22Rv1 (cell line): Measurements from ENCODE around the gene C1orf185.

ENCODE experiments used
- ZFX ChIP-seq: fragments of 450-650 bp; IDR thresholded peaks from 2 replicates; pipeline ENCODE4 v1.6.1; 2017; ENCODE audit warnings: antibody characterized with exemption, borderline replicate concordance
- TF ChIP-seq, protein P1 (sequence below): fragments of 450-650 bp; IDR thresholded peaks from 2 replicates; pipeline ENCODE4 v1.5.1; 2017; ENCODE audit warnings: mild to moderate bottlenecking

DNA sequence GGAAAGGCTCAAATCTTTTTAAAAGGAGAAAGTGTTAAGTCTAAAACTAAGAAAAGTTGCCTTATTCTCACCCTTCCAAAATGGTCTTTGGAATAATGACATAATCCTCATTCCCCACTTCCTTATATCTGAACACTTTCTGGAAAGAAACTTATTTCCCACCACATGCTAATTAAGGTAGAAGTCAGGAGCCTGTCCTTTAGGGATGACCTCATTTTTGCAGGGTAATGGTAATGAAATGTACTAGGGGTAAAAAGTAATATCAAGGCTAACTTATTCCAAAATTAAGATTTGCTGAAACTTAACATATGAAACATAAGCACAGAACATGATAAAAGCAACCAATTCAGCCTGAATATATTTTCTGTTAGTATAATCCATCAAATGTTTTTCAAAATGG lies 29.4 kb upstream of the C1orf185 start:
- TF ChIP-seq, protein P1, sequence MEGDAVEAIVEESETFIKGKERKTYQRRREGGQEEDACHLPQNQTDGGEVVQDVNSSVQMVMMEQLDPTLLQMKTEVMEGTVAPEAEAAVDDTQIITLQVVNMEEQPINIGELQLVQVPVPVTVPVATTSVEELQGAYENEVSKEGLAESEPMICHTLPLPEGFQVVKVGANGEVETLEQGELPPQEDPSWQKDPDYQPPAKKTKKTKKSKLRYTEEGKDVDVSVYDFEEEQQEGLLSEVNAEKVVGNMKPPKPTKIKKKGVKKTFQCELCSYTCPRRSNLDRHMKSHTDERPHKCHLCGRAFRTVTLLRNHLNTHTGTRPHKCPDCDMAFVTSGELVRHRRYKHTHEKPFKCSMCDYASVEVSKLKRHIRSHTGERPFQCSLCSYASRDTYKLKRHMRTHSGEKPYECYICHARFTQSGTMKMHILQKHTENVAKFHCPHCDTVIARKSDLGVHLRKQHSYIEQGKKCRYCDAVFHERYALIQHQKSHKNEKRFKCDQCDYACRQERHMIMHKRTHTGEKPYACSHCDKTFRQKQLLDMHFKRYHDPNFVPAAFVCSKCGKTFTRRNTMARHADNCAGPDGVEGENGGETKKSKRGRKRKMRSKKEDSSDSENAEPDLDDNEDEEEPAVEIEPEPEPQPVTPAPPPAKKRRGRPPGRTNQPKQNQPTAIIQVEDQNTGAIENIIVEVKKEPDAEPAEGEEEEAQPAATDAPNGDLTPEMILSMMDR: no peak
- no peak for TF ChIP-seq ZFX
